Choroid plexus epithelial cell (primary cell): Measurements from ENCODE around the gene SETX.
"Not testable (repeated sequence)": the region's sequence is repeated elsewhere in the genome, so short reads cannot be mapped to it uniquely, and the experiment has no call there.

Experiments
- DNase-seq: peaks from one replicate; pipeline ENCODE4 v3.0.0-alpha.2; 2010; ENCODE audit warnings: low read depth
- H3K4me3 ChIP-seq: 2 replicates; pipeline ENCODE4 v1.5.1; 2011; ENCODE audit warnings: low read depth, mild to moderate bottlenecking, control low read depth, low read length, moderate library complexity
- CTCF ChIP-seq: conservative IDR thresholded peaks from 2 replicates; pipeline ENCODE4 v1.5.1; 2011; ENCODE audit warnings: low read depth, mild to moderate bottlenecking, control low read depth, inconsistent platforms, low read length, moderate library complexity

SETX gene

GRCh38 chr9:132283863-132284262, 70.9 kb downstream of the SETX start:
- DNase-seq = peak; percentile 67
- no peak overlapping the region for H3K4me3 ChIP-seq
- TF ChIP-seq CTCF = no peak

- no peak for TF ChIP-seq CTCF
- H3K4me3 ChIP-seq = no peak overlapping the region
- DNase-seq = no peak
Observed at GRCh38 chr9:132283165-132283564, 71.6 kb downstream of the SETX start.

GRCh38 chr9:132274861-132275260, 79.9 kb downstream of the SETX start:
- H3K4me3 ChIP-seq = no peak overlapping the region
- TF ChIP-seq CTCF = no peak
- no peak for DNase-seq

- H3K4me3 ChIP-seq, DNase-seq: not testable (repeated sequence)
Observed at GRCh38 chr9:132269704-132270516, 84.9 kb downstream of the SETX start.

- TF ChIP-seq CTCF = peak; percentile 85
- peak; percentile 80 for DNase-seq
- H3K4me3 ChIP-seq = no peak overlapping the region
Observed at GRCh38 chr9:132268725-132269352, 85.9 kb downstream of the SETX start.

- no peak overlapping the region for H3K4me3 ChIP-seq
- TF ChIP-seq CTCF = no peak
- no peak for DNase-seq
Observed at GRCh38 chr9:132267660-132268059, 87.1 kb downstream of the SETX start.

- DNase-seq = no peak
- TF ChIP-seq CTCF = no peak
- no peak overlapping the region for H3K4me3 ChIP-seq
Observed at GRCh38 chr9:132266017-132266416, 88.8 kb downstream of the SETX start.
